Left lung (tissue), 10 donors: ENCODE data around the gene ITSN1. TPM values are rescaled to one million over a fixed set of nuclear protein-coding genes. Genes with fewer than 3 reads are reported as not detected.

Experiments used
- ATAC-seq: fragments of 200-7000 bp; cut with Tn5 transposase; one replicate; pipeline ENCODE4 v1.9.1; 2020; ENCODE audit warnings: moderate library complexity
- DNase-seq, 4 donors: peaks; one replicate each; pipeline ENCODE4 v3.0.0-alpha.2; 2013 to 2020
- H3K27ac ChIP-seq, 2 donors: fragments of 200-600 bp; sonication (generic) in 1 of 2; one replicate each; pipeline versions ENCODE4 v1.5.0 to v1.8.0; 2020 to 2021
- H3K27me3 ChIP-seq, 2 donors: fragments of 200-600 bp; sonication (generic) in 1 of 2; one replicate each; pipeline versions ENCODE4 v1.5.0 to v1.8.0; 2020 to 2021
- H3K36me3 ChIP-seq, 2 donors: fragments of 200-600 bp; sonication (generic) in 1 of 2; one replicate each; pipeline versions ENCODE4 v1.5.0 to v1.8.0; 2020 to 2021
- H3K4me1 ChIP-seq, 2 donors: fragments of 200-600 bp; one replicate each; pipeline ENCODE4 v1.8.0; 2021
- H3K4me3 ChIP-seq, 2 donors: fragments of 200-600 bp; sonication (generic) in 1 of 2; one replicate each; pipeline versions ENCODE4 v1.5.0 to v1.8.0; 2020 to 2021; ENCODE audit warnings: mild to moderate bottlenecking in 1 of 2
- H3K9me3 ChIP-seq, 2 donors: fragments of 200-600 bp; sonication (generic) in 1 of 2; one replicate each; pipeline versions ENCODE4 v1.5.0 to v1.8.0; 2020 to 2021
- intact Hi-C, 2 donors: fragments of 100-400 bp; cut with DNase I; formaldehyde crosslinking; loops; one replicate each; pipeline versions ENCODE4 v1.11.2 to v1.14.2; 2022
- polyA plus RNA-seq, 6 donors: library from polyadenylated mRNA; unstranded; fragments of 120-200 nt; gene quantifications; one replicate each; pipeline ENCODE4 v1.2.1, GENCODE V29; 2013; ENCODE audit not compliant: insufficient read length in 6 of 6
- total RNA-seq, 2 donors: library from RNA; stranded (reverse); fragmentation: NEBNext Ultra II Directional; extraction: Animal tissue kit (Norgen Biotek cat#: 25700); gene quantifications; one replicate each; pipeline ENCODE4 v1.2.1, GENCODE V29; 2021
- TF ChIP-seq, protein P1 (sequence below), 2 donors: fragments of 200-600 bp; sonication (generic) in 1 of 2; IDR thresholded peaks; one replicate each; pipeline versions ENCODE4 v1.5.0 to v1.8.0; 2021; ENCODE audit warnings: antibody characterized with exemption in 2 of 2
- donor health status: DM: no; HTN: yes; CAD: no.
- donor health status: DM: no; HTN: no; CAD: no.

The ITSN1 gene
- total and polyA plus RNA-seq, 8 donors: 38.9 to 59.1 (median 50.8) TPM

DNA sequence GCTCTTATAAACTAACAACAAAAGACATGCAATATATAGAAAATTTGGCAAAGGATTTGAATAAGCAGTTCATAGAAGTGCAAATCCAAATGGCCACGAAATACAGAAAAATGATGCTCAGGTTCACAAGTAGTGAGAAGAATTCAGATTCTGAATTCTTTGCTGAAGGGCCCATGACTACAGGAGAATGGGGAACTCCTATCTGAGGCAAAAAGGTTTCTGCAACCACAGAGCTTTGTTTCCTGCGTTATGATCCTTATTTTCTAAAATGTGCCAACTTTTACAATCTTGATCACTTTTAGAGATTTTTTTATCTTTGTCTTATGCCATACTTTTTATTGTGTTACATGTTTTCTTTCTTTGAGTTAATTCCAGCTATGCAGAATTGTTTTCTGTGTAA, 91.3 kb downstream of the ITSN1 start:
- no peak for ATAC-seq

DNA sequence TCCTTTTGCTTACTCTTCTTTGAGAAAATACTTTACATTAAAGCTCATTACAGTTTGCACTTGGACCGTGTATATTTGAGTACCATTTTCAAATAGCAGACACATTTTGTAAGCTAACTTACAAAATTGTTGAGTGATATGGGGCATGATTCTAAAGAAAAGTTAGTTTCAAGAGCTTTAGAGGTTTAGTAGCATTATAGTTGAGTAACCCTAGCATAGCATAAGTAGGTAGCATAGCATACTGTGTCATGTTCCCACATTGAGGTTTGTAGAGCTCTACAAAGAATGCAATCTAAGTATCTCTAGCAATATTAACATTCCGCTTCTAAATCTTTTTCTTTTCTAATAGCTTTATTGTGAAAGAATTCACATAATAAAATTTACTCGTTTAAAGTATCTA, 92.0 kb downstream of the ITSN1 start:
- peaks cover 0 to 11% of the 10 kb centered on the region in 2 donors for H3K36me3 ChIP-seq
- no peaks in the 10 kb centered on the region for H3K27me3 ChIP-seq
- DNase-seq (peak in 1 of 4 donors; percentile 5), ATAC-seq (no peak)
- H3K9me3 ChIP-seq: no peaks in the 10 kb centered on the region
- H3K4me1 ChIP-seq: no peaks in the 10 kb centered on the region
- no peak overlapping the region for H3K4me3 ChIP-seq
- no peak overlapping the region for H3K27ac ChIP-seq
- TF ChIP-seq, protein P1, sequence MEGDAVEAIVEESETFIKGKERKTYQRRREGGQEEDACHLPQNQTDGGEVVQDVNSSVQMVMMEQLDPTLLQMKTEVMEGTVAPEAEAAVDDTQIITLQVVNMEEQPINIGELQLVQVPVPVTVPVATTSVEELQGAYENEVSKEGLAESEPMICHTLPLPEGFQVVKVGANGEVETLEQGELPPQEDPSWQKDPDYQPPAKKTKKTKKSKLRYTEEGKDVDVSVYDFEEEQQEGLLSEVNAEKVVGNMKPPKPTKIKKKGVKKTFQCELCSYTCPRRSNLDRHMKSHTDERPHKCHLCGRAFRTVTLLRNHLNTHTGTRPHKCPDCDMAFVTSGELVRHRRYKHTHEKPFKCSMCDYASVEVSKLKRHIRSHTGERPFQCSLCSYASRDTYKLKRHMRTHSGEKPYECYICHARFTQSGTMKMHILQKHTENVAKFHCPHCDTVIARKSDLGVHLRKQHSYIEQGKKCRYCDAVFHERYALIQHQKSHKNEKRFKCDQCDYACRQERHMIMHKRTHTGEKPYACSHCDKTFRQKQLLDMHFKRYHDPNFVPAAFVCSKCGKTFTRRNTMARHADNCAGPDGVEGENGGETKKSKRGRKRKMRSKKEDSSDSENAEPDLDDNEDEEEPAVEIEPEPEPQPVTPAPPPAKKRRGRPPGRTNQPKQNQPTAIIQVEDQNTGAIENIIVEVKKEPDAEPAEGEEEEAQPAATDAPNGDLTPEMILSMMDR (IDR thresholded peaks at IDR 0.05): no peak
- intact Hi-C loops: no loop called here

More for the DNA sequence above, 91.3 kb downstream of the ITSN1 start:
- H3K9me3 ChIP-seq: no peaks in the 10 kb centered on the region
- no peak overlapping the region for H3K4me3 ChIP-seq
- no peaks in the 10 kb centered on the region for H3K27me3 ChIP-seq
- no peak overlapping the region for H3K27ac ChIP-seq
- no peaks in the 10 kb centered on the region for H3K4me1 ChIP-seq
- intact Hi-C loops: no loop called here
- no peak for DNase-seq
- H3K36me3 ChIP-seq: peaks cover 0 to 11% of the 10 kb centered on the region in 2 donors
- TF ChIP-seq, protein P1 (IDR thresholded peaks at IDR 0.05): no peak

DNA sequence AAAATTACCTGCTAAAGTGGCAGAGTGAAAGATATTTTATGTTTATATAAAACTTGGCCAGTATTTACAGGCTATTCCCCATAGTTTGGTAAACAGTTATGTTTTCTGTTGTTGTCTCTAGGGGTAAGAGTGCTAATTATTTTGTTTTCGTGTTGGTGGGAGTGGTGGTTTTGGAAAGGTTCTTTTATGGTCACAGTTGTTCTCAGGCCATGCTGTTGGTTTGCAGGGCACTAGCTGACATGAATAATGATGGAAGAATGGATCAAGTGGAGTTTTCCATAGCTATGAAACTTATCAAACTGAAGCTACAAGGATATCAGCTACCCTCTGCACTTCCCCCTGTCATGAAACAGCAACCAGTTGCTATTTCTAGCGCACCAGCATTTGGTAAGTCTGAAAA, 92.5 kb downstream of the ITSN1 start:
- peaks cover 0 to 11% of the 10 kb centered on the region in 2 donors for H3K36me3 ChIP-seq
- intact Hi-C loops: no loop called here
- H3K27ac ChIP-seq: no peak overlapping the region

DNA sequence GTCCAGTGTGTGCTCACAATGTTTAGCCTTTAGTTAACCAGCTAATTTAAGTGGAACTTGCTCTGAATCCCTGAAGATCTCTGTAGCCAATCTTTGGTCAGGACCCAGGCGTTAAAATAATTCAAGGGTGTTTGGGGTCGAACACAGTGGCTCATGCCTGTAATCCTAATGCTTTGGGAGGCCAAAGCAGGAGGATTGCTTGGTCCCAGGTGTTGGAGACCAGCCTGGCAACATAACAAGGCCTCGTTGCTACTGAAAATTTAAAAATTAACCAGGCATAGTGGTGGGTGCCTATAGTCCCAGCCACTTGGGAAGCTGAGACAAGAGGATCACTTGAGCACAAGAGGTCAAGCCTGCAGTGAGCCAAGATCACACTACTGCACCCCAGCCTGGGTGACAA, 94.3 kb downstream of the ITSN1 start:
- Histone ChIP-seq H3K4me1 (no peaks in the 10 kb centered on the region), H3K4me3 (no peak overlapping the region), H3K27me3 (no peaks in the 10 kb centered on the region), H3K27ac (no peak overlapping the region), H3K9me3 (no peaks in the 10 kb centered on the region), H3K36me3 (peaks cover 0 to 11% of the 10 kb centered on the region in 2 donors)
- ATAC-seq (peak; percentile 33), DNase-seq (no peak)
- intact Hi-C loops: no loop called here
- TF ChIP-seq, protein P1 (IDR thresholded peaks at IDR 0.05): no peak

More for the DNA sequence above, 92.5 kb downstream of the ITSN1 start:
- TF ChIP-seq, protein P1 (IDR thresholded peaks at IDR 0.05): no peak
- Histone ChIP-seq H3K27me3 (no peaks in the 10 kb centered on the region), H3K4me3 (no peak overlapping the region), H3K4me1 (no peaks in the 10 kb centered on the region), H3K9me3 (no peaks in the 10 kb centered on the region)
- ATAC-seq: no peak
- no peak for DNase-seq

DNA sequence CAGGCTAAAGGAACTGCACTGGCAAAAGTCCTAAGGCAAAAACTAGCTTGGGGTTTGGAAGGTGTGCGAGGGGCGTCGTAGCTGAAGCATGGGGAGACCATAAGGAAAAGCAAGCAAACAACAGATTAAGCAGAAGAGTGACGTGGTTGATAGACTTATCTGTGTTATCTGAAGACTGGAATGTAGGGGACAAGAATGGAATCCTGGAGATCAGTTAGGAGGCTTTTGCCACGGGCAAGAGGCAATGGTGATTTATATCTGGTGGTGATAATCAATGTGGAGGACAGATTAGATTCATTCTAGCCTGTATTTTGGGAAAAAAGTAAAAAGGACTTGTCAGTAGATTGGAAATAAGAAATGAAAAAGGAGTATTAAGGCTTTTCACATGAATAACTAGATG, 97.4 kb downstream of the ITSN1 start:
- ATAC-seq (no peak), DNase-seq (no peak)
- no peak overlapping the region for H3K27ac ChIP-seq
- H3K9me3 ChIP-seq: no peaks in the 10 kb centered on the region
- intact Hi-C loops: no loop called here
- peaks cover 0 to 11% of the 10 kb centered on the region in 2 donors for H3K36me3 ChIP-seq
- TF ChIP-seq, protein P1 (IDR thresholded peaks at IDR 0.05): no peak
- H3K4me1 ChIP-seq: no peaks in the 10 kb centered on the region
- no peaks in the 10 kb centered on the region for H3K27me3 ChIP-seq
- H3K4me3 ChIP-seq: no peak overlapping the region
